NCI-H345 (cell line): ENCODE measurements around the gene DAZL.

ENCODE experiments used
- DNase-seq: peaks from one replicate; lab custom pipeline; 2025; lab: John Stamatoyannopoulos, UW

Gene DAZL

DNA sequence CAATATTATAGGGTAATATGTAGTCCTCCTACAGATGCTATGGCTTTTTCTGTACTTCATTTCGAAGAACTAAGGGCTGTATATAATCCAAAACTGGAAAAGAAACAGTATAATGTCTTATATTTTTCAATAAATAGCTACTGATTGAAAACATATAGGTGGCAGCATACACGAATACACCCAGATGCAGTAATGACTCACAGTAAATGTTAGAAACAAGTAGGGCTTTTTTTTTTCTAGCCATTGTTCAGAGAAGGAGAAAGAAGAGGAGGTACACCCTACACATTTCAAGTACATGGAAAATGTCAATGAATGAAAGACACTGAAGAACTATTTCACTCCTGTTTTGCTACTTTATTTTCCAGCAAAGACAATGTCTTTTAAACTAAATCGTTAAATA lies 9.4 kb downstream of the DAZL start:
- no peak for DNase-seq

DNA sequence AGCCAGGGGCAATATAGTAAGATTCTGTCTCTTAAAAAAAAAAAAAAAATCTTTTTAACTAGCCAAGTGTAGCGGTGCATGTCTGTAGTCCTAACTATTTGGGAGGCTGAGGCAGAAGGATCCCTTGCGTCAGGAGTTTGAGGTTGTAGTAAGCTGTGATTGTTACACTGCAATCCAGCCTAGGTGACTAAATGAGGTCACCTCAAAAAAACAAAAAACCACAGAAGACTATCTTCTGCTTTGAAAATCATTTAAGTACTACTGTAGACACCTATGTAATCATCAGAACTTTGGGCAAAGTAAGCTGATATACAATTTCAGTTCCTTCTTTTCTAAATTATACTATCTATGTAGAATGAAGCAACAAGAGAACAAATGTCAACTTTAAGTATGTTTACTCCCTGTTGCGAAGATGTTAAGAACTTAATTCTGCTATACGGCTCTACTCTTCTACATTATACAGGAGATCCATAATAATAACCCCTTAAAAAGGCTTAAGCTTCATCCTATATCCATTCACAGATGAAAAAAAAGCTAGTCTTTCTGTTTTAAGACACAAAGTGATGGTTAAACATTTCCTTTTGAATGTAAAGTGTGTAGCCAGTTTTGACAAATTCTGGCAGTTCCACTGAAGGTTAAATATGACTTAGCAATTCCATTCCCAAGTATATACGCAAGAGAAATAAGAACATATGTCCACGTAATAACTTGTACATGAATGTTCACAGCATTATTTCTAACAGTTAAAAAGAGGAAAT lies 15.2 kb downstream of the DAZL start:
- DNase-seq: no peak

DNA sequence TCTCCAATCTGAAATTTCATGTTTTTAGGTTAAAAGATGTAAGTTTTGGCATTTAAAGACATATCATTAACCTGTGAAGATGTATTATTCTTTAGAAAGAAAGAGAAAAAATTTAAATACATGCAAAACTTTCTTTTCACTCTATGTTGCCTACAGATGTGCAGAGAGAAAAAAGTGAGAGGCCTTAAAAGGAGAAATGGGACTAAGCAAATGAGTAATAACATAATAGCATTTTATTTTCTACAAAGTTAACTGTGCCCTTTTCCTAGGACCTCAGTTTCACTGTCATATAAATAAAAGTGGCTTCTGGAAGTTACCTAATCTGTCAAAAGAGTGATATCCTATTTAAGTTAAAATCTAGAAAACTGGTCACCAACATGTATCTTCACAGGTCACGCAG lies 16.1 kb downstream of the DAZL start:
- no peak for DNase-seq

- DNase-seq: no peak
These were observed 17.6 kb downstream of the DAZL start for GRCh38 chr3:16587681-16588060.

- no peak for DNase-seq
These were observed 18.1 kb downstream of the DAZL start for GRCh38 chr3:16587047-16587680.

GRCh38 chr3:16584880-16585279 lies 20.3 kb downstream of the DAZL start:
- no peak for DNase-seq

DNA sequence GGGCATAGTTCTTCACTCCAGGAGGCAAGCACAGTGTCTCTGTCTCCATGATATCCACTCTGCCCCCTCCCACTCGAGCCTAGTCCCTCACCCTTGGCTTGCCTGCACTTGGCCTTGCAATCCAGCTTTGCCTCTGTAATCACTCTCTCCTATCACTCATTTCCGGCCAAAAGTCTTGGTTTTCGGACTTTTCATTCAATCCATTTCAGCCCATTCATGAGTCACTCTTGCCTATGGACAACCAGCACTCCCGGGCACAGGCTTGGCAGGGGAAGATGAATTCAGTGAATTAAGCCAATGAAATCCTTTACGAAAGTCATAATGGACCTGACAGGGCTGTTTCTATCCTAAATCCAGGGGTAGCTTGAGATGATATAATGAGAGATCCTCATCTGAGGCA lies 21.7 kb downstream of the DAZL start:
- no peak for DNase-seq

DNA sequence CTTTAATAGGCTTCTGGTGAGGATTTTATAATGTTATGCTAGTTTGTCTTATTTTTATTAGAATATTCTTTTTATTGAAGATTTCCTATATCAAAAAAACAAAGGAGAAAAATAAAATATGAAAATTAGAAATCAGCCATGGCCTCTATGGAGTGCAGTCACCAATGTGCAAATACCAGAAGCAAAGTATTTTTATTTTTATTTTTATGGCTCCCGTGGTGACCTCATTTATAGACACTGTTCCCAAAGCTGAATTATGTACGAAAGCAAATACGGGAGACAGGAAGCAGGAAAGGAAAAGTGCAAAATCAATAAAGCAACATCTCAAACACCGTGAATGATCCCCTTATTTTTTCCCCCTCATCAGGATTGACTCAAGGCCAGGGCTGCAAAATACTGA lies 35.1 kb downstream of the DAZL start:
- DNase-seq: no peak

DNA sequence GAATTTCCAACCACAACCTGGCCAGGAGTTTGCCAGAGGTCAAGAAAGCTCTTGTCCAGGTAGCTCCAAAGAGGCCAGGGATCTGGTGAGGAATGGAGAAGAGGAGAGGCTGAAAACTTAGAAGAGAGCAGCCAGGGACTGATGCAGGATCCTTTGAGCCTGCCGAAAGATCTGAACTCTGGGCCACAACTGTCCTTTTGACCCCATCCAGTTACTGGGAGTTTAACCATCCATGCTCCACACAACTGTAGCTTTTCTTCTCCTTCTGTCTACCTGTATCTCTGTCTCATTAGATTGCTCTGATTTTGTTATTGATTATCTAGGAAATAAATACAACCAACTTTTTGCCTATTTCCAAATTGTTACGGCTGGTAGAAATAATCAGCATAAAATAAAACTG lies 36.7 kb downstream of the DAZL start:
- DNase-seq: no peak

DNA sequence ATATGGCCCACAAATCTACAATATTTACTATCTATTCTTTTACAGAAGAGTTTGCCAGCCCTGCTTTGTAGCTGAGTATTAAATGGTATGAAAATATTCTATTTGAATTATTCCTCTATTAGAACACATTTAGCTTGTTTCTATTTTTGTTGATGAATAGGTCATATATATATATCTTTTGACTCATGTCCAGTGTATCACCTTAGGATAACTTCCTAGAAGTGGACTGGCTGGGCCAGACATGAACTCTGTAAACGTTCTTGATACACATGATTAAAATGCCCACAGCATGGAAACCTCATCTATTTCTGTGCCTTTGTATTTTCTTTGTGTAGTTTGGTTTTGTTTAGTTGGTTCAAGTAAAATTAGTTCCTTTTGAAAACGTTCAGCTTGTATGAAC lies 37.1 kb downstream of the DAZL start:
- DNase-seq: no peak

GRCh38 chr3:16559653-16560365 lies 45.4 kb downstream of the DAZL start:
- DNase-seq: no peak

GRCh38 chr3:16554126-16554525 lies 51.1 kb downstream of the DAZL start:
- no peak for DNase-seq

DNA sequence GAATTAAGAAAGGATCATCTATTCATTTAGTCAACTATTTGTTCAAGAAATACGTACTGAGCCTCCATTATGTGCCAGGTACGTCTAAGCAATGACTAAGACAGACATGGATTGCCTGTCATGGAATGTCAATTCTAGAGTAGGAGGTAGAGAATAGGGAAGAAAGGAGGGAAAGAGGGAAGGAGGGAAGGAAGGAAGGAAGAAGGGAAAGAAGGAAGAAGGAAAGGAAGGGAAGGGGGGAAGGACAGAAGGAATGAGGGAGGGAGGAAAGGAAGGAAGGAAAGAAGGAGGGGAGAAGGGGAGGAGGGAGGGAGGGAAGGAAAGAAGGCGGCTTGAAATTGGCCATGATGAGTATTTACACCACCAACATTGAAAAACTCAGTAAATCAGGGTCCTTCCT lies 52.5 kb downstream of the DAZL start:
- DNase-seq: no peak

- DNase-seq: no peak
These were observed 53.8 kb downstream of the DAZL start for GRCh38 chr3:16551342-16551976.

DNA sequence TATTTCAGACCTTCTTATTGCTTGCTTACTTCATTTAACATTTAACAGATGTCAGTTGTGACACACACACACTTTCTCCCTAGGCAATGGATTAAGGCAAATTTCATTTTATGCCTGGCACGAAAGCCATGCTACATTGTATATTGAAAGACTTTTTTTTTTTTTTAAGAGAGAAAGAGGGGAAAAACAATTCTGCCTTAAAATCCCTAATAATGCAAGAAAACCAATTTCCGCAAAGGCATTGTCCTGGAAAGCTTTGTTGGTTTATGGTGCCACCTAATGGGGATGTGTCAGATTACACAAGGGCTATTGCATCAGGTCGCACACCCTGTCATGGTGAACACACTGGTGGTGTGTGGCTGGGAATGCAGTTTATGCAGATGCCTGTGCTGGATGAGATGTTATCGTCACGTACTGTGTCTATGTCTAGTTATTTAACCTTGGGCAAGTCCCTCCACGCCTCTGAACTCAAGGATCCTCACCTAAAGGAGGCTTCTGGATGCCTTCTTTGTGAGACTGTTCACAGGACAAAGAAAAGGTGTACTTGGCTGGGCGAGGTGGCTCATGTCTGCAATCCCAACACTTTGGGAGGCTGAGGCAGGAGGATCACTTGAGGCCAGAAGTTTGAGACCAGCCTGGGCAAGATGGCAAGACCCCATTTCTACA lies 54.4 kb downstream of the DAZL start:
- DNase-seq: peak; percentile 52

DNA sequence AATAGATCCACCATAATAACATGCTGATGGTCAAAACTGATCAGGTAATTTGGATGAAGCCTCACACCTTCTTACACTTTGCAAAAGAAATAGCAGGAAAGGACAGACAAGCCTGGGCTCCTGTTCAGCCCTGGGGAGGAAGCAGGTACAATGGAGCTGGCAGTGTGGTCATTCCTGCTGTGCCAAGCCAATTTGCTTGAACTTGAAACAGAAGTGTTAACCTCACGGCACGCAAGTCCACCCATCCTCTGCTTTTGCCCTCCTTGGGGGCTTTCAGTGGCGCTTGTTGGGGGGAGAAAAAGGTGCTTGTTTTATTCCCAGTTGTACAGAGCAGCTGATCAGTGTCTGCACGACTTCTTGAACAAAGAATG lies 54.9 kb downstream of the DAZL start:
- DNase-seq: no peak

- no peak for DNase-seq
These were observed 56.5 kb downstream of the DAZL start for GRCh38 chr3:16548721-16549120.

- no peak for DNase-seq
These were observed 57.5 kb downstream of the DAZL start for GRCh38 chr3:16547561-16548357.

DNA sequence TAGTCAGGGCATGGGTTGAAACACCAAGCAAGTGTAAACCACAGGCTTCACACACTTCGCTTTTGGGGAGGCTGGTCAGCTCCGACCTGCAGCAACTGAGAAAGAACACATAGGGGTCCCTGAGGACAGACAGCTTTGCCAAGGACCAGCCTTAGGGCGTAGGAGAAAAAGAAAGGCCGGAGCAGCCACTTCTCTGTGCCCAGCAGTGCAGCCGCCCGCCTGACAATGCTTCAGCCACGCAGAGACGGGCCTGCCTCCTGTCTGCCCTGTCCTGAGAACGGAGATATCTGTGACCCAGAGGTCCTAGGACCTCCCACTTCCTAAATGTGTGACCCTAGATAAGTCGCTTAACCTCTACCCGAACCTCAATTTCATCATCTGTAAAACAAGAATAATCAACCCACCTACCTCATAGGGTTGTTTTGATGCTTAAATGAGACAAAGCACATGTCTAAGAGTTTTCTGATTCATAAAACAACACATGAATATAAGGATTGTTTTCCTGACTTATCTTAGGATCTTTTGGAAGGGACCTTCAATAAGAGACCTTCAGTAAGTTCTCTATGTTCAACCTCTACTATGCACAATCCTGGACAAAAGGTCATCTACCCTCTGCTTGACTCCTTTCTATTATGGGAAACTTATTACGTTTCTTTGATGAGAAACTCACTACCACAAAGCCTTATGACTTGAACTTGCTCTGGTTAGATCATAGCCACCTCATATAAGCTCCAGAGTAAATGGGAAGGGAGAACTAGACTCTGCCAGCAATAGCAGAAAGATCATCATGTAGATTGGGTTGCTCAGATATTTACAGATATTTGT lies 58.8 kb downstream of the DAZL start:
- no peak for DNase-seq

DNA sequence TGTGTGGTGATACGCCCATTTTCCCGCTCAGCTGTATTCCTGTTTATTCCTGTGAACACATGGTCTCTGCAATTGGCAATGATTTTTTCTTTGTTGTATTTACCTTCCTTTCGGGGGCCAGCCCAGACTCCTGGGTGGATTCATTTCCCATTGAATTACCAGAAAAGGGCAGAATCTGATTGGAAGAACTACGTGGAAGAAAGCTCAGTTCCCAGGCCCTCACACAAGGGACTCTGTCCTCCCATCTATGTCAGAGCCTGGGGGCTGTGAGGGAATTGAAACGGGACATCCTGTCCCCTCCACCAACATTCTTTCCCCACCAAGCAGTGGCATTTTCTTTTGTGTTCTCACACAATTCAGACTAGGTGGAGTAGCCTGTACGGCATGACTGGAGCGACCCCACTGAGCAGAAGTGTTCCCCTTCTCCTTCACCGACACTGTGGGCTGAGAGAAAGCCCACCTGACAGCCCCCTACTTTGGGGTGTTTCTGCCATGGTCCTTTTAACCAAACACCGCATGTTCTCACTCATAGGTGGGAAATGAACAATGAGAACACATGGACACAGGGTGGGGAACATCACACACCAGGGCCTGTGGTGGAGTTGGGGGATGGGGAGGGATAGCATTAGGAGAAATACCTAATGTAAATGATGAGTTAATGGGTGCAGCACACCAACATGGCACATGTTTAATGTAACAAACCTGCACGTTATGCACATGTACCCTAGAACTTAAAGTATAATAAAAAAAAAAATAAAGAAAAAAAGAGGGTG lies 59.6 kb downstream of the DAZL start:
- no peak for DNase-seq
